Measurements from ENCODE around the gene ERVW-1. TPM values are rescaled to one million over a fixed set of nuclear protein-coding genes. Genes with fewer than 3 reads are reported as not detected.
"Not testable (repeated sequence)": the region's sequence is repeated elsewhere in the genome, so short reads cannot be mapped to it uniquely, and the experiment has no call there.

Gene ERVW-1, protein sequence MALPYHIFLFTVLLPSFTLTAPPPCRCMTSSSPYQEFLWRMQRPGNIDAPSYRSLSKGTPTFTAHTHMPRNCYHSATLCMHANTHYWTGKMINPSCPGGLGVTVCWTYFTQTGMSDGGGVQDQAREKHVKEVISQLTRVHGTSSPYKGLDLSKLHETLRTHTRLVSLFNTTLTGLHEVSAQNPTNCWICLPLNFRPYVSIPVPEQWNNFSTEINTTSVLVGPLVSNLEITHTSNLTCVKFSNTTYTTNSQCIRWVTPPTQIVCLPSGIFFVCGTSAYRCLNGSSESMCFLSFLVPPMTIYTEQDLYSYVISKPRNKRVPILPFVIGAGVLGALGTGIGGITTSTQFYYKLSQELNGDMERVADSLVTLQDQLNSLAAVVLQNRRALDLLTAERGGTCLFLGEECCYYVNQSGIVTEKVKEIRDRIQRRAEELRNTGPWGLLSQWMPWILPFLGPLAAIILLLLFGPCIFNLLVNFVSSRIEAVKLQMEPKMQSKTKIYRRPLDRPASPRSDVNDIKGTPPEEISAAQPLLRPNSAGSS
- total RNA-seq, result not detected

DNA sequence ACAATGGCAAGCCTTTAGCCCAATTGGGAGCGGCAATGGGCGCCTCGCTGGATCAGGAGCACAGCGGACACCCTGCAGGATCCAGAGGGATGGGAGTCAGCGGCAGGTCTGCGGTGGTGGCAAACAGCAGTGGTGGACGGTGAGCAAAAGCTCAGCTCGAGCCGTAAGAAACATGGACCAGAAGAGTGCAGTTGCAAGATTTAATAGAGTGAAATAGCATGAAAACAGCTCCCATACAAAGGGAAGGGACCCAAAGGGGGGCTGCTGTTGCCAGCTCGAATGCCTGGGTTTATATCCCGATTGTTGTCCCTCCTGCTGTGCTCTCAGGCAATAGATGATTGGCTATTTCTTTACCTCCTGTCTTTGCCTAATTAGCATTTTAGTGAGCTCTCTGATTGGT is at the start of gene ERVW-1:
TSS of gene ERVW-1 (minus strand) at position 266 of the 400 bp plus-strand sequence. CDS start 7,565 bp downstream, outside the sequence.
- POLR2A ChIA-PET; DNase-seq; H3K4me3 Mint-ChIP-seq; H3K27me3 Mint-ChIP-seq (ENCODE audit: low read depth); ATAC-seq; H3K36me3 Mint-ChIP-seq (ENCODE audit: low read depth); CTCF ChIA-PET; H3K27ac Mint-ChIP-seq; H3K4me1 Mint-ChIP-seq (ENCODE audit: low read depth); H3K9me3 Mint-ChIP-seq (ENCODE audit: insufficient read depth): not testable (repeated sequence)

- DNase-seq (no peak), ATAC-seq (no peak)
- CTCF ChIA-PET, result no interaction called here
- no peaks in the 10 kb centered on the region for H3K27me3 Mint-ChIP-seq (ENCODE audit: low read depth)
- POLR2A ChIA-PET, result interaction anchor here (0.6 kb wide), 1 partner anchor 47 kb away, joined by 4 read pairs; no protein-coding TSS in a partner anchor
- peaks cover 17% of the 10 kb centered on the region for H3K4me1 Mint-ChIP-seq (ENCODE audit: low read depth)
- no peaks in the 10 kb centered on the region for H3K9me3 Mint-ChIP-seq (ENCODE audit: insufficient read depth)
- peaks cover 3% of the 10 kb centered on the region for H3K36me3 Mint-ChIP-seq (ENCODE audit: low read depth)
- no peak overlapping the region for H3K4me3 Mint-ChIP-seq
- no peak overlapping the region for H3K27ac Mint-ChIP-seq
Measured at GRCh38 chr7:92523110-92523509, 45.4 kb upstream of the ERVW-1 start.

DNA sequence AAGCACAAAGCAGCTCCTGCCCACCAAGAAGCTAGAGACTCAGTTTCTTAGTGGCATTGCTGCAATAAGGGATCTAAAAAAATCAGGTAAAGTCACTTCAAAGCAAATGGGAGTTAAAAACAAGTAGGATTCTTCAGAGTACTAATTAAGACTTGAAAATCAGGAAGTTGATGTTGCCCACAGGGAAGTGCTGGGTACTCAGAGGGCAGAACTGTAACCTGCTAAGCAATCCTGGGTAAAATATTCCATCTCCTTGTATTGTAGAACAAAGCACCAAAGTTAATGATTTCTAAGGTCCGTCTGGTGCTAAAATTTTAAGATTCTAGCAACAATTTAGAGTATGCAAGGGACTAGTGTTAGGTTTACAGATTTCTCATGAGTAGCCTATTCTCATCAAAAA is 42.3 kb upstream of the ERVW-1 start:
- CTCF ChIA-PET, result no interaction called here

DNA sequence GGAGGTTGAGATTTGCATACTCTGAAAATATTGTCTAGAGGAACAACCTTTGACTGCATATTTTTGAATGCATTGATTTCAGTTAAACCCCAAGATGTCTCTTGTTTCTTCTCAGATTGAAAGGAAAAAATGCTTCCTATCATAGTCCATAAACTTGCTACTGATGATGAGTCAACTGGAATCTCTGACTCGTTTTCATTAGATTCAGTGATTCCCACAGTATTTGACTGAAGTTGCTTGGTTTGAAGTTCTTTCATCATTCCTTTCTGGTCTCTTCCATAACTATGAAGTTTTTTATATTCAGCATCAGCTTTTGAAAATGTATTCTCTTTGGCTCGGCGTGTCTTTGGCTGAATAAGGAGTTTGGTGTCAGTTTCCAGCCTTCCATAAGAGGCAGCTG is 39.9 kb upstream of the ERVW-1 start:
- Mint-ChIP-seq H3K27ac (no peak overlapping the region), H3K4me1 (ENCODE audit: low read depth) (no peaks in the 10 kb centered on the region), H3K4me3 (no peak overlapping the region), H3K27me3 (ENCODE audit: low read depth) (no peaks in the 10 kb centered on the region), H3K9me3 (ENCODE audit: insufficient read depth) (no peaks in the 10 kb centered on the region), H3K36me3 (ENCODE audit: low read depth) (peaks cover 15% of the 10 kb centered on the region)
- ATAC-seq, result no peak
- no peak for DNase-seq
- POLR2A ChIA-PET, result no interaction called here
- CTCF ChIA-PET, result interaction anchor here (1.6 kb wide), 1 partner anchor 11 kb away, joined by 6 read pairs; the partner anchor contains the start of genes PEX1 and RBM48

More for the DNA sequence above, 42.3 kb upstream of the ERVW-1 start:
- DNase-seq, result no peak
- POLR2A ChIA-PET, result no interaction called here
- no peaks in the 10 kb centered on the region for H3K4me1 Mint-ChIP-seq (ENCODE audit: low read depth)
- ATAC-seq, result no peak
- H3K27ac Mint-ChIP-seq, result no peak overlapping the region
- H3K36me3 Mint-ChIP-seq (ENCODE audit: low read depth), result peaks cover 8% of the 10 kb centered on the region
- no peaks in the 10 kb centered on the region for H3K27me3 Mint-ChIP-seq (ENCODE audit: low read depth)
- H3K9me3 Mint-ChIP-seq (ENCODE audit: insufficient read depth), result no peaks in the 10 kb centered on the region
- no peak overlapping the region for H3K4me3 Mint-ChIP-seq

GRCh38 chr7:92513167-92513902 is 35.6 kb upstream of the ERVW-1 start:
- POLR2A ChIA-PET, result no interaction called here
- H3K4me1 Mint-ChIP-seq (ENCODE audit: low read depth), result no peaks in the 10 kb centered on the region
- DNase-seq (no peak), ATAC-seq (no peak)
- CTCF ChIA-PET, result interaction anchor here (1.4 to 1.5 kb wide), 2 partner anchors 15 to 52 kb away, joined by 4 read pairs; partner anchors contain the start of genes PEX1 and RBM48
- peaks cover 15% of the 10 kb centered on the region for H3K36me3 Mint-ChIP-seq (ENCODE audit: low read depth)
- no peaks in the 10 kb centered on the region for H3K9me3 Mint-ChIP-seq (ENCODE audit: insufficient read depth)
- no peak overlapping the region for H3K4me3 Mint-ChIP-seq
- no peak overlapping the region for H3K27ac Mint-ChIP-seq
- H3K27me3 Mint-ChIP-seq (ENCODE audit: low read depth), result no peaks in the 10 kb centered on the region

DNA sequence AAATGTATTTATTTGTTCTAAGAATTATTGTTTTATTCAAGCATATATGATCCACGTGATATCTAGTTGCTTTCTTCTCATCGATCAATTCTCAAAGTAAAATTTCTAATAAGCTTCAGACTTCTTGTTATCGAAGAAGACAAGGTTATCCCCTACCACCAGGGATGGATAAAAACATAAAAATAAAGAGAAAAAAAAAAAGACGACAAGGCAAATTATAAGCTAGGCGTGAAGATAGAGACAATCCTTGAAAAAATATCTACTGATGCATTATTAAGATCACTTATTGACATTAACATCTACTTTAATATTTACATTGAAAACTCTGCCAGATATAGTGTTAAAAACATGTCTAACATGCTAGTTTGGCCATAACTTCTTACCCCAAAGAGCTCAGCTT is 31.2 kb upstream of the ERVW-1 start:
- ChIA-PET POLR2A (no interaction called here), CTCF (no interaction called here)
- Mint-ChIP-seq H3K27me3 (ENCODE audit: low read depth) (no peaks in the 10 kb centered on the region), H3K4me1 (ENCODE audit: low read depth) (peaks cover 4% of the 10 kb centered on the region), H3K9me3 (ENCODE audit: insufficient read depth) (no peaks in the 10 kb centered on the region), H3K4me3 (no peak overlapping the region), H3K36me3 (ENCODE audit: low read depth) (peaks cover 17% of the 10 kb centered on the region), H3K27ac (no peak overlapping the region)
- no peak for DNase-seq
- ATAC-seq, result no peak

DNA sequence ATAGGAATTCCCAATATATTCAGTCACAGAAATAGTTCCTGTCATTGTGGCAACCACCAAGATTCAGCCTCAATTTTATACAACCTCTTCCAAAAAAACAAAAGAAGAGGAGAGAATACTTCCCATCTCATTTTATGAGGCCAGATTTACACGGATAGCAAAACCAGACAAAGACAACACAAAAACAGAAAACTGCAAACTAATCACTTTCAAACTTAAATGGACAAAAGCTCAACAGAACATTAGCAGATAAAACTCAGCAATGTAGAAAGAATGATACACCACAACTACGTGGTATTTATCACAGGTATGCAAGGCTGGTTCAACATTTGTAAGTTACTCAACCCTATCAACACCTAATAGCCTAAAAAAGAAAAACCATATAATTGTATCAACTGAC is 28.6 kb upstream of the ERVW-1 start:
- H3K27ac Mint-ChIP-seq, result no peak overlapping the region
- DNase-seq (no peak), ATAC-seq (no peak)
- H3K4me1 Mint-ChIP-seq (ENCODE audit: low read depth), result peaks cover 9% of the 10 kb centered on the region
- H3K27me3 Mint-ChIP-seq (ENCODE audit: low read depth), result no peaks in the 10 kb centered on the region
- ChIA-PET CTCF (no interaction called here), POLR2A (no interaction called here)
- H3K4me3 Mint-ChIP-seq, result no peak overlapping the region
- H3K9me3 Mint-ChIP-seq (ENCODE audit: insufficient read depth), result no peaks in the 10 kb centered on the region
- H3K36me3 Mint-ChIP-seq (ENCODE audit: low read depth), result peaks cover 11% of the 10 kb centered on the region

DNA sequence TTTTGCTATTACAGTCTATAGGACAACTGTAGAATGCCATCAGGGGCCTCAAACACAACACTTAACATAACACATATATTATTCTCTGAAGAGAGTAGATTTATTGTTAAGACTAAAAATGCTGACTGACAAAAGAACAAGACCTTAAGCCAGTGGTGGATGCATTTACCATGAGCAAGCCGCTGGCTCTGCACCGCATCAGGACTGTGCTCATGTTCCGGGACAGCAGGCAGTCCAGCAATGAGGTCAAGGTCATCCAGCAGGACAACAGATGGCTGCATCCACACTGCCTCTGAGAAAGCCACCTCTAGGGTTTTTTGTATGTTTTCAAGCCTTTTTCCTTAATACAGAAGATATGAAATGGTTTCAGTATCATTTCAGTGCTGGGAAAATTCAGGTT is 26.8 kb upstream of the ERVW-1 start:
- no peak overlapping the region for H3K4me3 Mint-ChIP-seq
- H3K9me3 Mint-ChIP-seq (ENCODE audit: insufficient read depth), result no peaks in the 10 kb centered on the region
- ATAC-seq (no peak), DNase-seq (no peak)
- H3K4me1 Mint-ChIP-seq (ENCODE audit: low read depth), result peaks cover 9% of the 10 kb centered on the region
- POLR2A ChIA-PET, result no interaction called here
- H3K27ac Mint-ChIP-seq, result no peak overlapping the region
- H3K36me3 Mint-ChIP-seq (ENCODE audit: low read depth), result peaks cover 20% of the 10 kb centered on the region
- CTCF ChIA-PET, result no interaction called here
- H3K27me3 Mint-ChIP-seq (ENCODE audit: low read depth), result no peaks in the 10 kb centered on the region

- no peak overlapping the region for H3K4me3 Mint-ChIP-seq
- DNase-seq, result no peak
- ChIA-PET POLR2A (no interaction called here), CTCF (no interaction called here)
- peaks cover 14% of the 10 kb centered on the region for H3K4me1 Mint-ChIP-seq (ENCODE audit: low read depth)
- peaks cover 26% of the 10 kb centered on the region for H3K36me3 Mint-ChIP-seq (ENCODE audit: low read depth)
- no peaks in the 10 kb centered on the region for H3K9me3 Mint-ChIP-seq (ENCODE audit: insufficient read depth)
- ATAC-seq, result no peak
- no peaks in the 10 kb centered on the region for H3K27me3 Mint-ChIP-seq (ENCODE audit: low read depth)
- H3K27ac Mint-ChIP-seq, result no peak overlapping the region
Measured at GRCh38 chr7:92503767-92504166, 26.0 kb upstream of the ERVW-1 start.

- ChIA-PET POLR2A (interaction anchor here (0.6 to 1.4 kb wide), 3 partner anchors 30 to 414 kb away, joined by 3 to 4 read pairs (median 3); partner anchors contain the start of genes PEX1 and RBM48), CTCF (interaction anchor here (1.3 kb wide), 1 partner anchor 30 kb away, joined by 3 read pairs; the partner anchor contains the start of genes PEX1 and RBM48)
- no peak overlapping the region for H3K4me3 Mint-ChIP-seq
Measured at GRCh38 chr7:92498557-92498956, 20.8 kb upstream of the ERVW-1 start.

DNA sequence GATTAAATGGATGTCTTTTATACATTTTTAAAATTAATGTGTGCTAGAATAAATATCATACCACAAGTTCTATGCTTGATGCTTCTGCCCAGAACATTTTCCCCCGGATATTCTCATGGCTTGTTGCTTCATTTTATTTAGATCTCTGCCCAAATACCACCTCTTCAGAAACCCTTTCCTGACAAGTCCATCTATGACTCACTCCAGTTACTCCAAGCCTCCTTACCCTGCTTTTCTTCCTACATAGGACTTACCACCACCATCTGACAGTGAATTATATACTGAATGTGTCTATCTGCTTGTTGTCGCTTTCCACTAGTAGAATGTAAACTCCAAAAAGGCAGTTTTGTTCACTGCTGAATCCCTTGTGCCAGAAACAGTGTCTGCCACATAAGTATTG is 19.1 kb upstream of the ERVW-1 start:
- Mint-ChIP-seq H3K4me1 (ENCODE audit: low read depth) (peaks cover 11% of the 10 kb centered on the region), H3K4me3 (no peak overlapping the region), H3K36me3 (ENCODE audit: low read depth) (peaks cover 25% of the 10 kb centered on the region), H3K9me3 (ENCODE audit: insufficient read depth) (no peaks in the 10 kb centered on the region), H3K27ac (no peak overlapping the region), H3K27me3 (ENCODE audit: low read depth) (no peaks in the 10 kb centered on the region)
- no peak for DNase-seq
- POLR2A ChIA-PET, result no interaction called here
- CTCF ChIA-PET, result no interaction called here
- no peak for ATAC-seq

More at GRCh38 chr7:92498557-92498956, 20.8 kb upstream of the ERVW-1 start:
- Mint-ChIP-seq H3K27me3 (ENCODE audit: low read depth) (no peaks in the 10 kb centered on the region), H3K27ac (peak overlapping the region; percentile 21), H3K4me1 (ENCODE audit: low read depth) (peaks cover 12% of the 10 kb centered on the region), H3K36me3 (ENCODE audit: low read depth) (peaks cover 22% of the 10 kb centered on the region), H3K9me3 (ENCODE audit: insufficient read depth) (no peaks in the 10 kb centered on the region)
- no peak for DNase-seq
- ATAC-seq, result peak; percentile 58

GRCh38 chr7:92489634-92490033 is 11.9 kb upstream of the ERVW-1 start:
- no peak overlapping the region for H3K4me3 Mint-ChIP-seq
- no peak overlapping the region for H3K27ac Mint-ChIP-seq
- H3K9me3 Mint-ChIP-seq (ENCODE audit: insufficient read depth), result no peaks in the 10 kb centered on the region
- POLR2A ChIA-PET, result no interaction called here
- no peaks in the 10 kb centered on the region for H3K4me1 Mint-ChIP-seq (ENCODE audit: low read depth)
- peaks cover 24% of the 10 kb centered on the region for H3K36me3 Mint-ChIP-seq (ENCODE audit: low read depth)
- no peak for ATAC-seq
- H3K27me3 Mint-ChIP-seq (ENCODE audit: low read depth), result no peaks in the 10 kb centered on the region
- CTCF ChIA-PET, result no interaction called here
- DNase-seq, result no peak
